Sigmoid colon (tissue), 3 donors: ENCODE measurements around the gene LZTS3.

Source experiments
- POLR2A ChIP-seq, 2 donors: fragments of 450-650 bp; IDR thresholded peaks; one replicate each; pipeline ENCODE4 v1.6.1; 2016; ENCODE audit warnings: antibody characterized with exemption in 2 of 2, mild to moderate bottlenecking in 2 of 2, moderate library complexity in 2 of 2
- TF ChIP-seq, protein P1 (sequence below), 4 experiments: fragments of 450-650 bp in 3 of 4; fragments of 200-600 bp in 1 of 4; IDR thresholded peaks; one replicate each; pipeline ENCODE4 v1.5.1; 2016 to 2019; ENCODE audit warnings: antibody characterized with exemption in 4 of 4, mild to moderate bottlenecking in 3 of 4, moderate library complexity in 2 of 4

DNA sequence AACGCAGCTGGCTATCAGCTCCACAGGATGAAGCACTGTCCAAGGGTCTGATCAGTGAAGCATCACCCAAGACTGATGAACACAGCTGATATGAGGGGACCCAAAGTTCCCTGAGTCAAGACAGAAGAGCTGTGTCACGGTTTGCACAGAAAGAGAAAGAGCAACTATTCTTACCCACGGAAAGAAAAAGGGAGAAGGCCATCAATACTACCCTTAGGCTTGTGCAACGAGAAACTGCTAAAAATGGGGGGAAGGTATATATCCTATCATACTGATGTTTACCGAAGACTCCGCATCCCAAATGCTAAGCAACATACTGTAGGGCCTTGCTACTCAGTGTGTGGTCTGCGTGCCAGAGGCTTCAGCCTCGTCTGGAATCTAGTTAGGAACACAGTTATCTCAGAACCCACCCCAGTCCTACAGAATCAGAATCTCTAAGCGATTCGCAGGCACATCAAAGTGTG lies 14.3 kb downstream of the LZTS3 start:
- TF ChIP-seq, protein P1, sequence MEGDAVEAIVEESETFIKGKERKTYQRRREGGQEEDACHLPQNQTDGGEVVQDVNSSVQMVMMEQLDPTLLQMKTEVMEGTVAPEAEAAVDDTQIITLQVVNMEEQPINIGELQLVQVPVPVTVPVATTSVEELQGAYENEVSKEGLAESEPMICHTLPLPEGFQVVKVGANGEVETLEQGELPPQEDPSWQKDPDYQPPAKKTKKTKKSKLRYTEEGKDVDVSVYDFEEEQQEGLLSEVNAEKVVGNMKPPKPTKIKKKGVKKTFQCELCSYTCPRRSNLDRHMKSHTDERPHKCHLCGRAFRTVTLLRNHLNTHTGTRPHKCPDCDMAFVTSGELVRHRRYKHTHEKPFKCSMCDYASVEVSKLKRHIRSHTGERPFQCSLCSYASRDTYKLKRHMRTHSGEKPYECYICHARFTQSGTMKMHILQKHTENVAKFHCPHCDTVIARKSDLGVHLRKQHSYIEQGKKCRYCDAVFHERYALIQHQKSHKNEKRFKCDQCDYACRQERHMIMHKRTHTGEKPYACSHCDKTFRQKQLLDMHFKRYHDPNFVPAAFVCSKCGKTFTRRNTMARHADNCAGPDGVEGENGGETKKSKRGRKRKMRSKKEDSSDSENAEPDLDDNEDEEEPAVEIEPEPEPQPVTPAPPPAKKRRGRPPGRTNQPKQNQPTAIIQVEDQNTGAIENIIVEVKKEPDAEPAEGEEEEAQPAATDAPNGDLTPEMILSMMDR (IDR thresholded peaks at IDR 0.05) = no peak
- no peak for TF ChIP-seq POLR2A (IDR thresholded peaks at IDR 0.05)
